Limb (tissue), 2 donors: ENCODE measurements around the gene IFT122.
A peak's percentile ranks its signal among the peaks of the same experiment; 100 is the strongest.

Experiments
- DNase-seq, 2 donors: peaks; one replicate each; pipeline ENCODE4 v3.0.0-alpha.2; 2016; ENCODE audit errors: extremely low spot score in 2 of 2

The IFT122 gene

DNA sequence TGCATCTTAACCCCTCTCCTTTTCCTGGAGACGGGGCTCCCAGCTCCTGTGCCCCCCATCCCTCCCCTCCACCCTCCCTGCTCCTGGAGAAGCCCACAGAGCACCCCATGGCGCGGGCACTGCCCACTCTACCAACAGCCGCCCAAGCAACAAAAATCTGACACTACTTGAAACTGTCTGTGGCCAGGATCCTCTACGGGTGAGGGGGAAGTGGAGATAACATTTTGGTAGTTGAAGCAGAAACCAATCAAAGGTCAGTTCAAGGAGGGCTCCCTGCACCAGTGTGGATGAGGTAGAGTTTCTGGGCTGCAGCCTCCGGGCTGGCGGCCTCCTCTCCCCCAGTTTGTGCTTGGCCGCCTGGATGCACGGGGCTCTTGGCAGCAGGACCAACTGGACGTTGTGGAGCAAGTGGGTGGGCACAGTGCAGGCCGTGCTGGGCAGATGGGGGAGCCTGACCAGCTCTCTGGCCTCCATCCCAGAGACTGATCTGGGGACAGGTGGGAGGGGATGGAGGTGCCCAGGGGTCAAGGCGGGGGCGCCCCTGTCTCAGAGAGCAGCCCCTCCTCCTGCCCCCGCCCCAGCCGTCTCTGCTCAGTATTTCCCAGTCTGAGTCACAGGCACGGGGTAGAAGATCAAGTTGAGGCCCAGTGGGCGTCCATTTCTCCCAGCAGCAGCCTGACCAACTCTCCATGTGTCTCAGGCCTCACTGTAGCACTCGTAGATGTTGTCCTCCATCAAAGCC, 115.8 kb downstream of the IFT122 start:
- no peak for DNase-seq

DNA sequence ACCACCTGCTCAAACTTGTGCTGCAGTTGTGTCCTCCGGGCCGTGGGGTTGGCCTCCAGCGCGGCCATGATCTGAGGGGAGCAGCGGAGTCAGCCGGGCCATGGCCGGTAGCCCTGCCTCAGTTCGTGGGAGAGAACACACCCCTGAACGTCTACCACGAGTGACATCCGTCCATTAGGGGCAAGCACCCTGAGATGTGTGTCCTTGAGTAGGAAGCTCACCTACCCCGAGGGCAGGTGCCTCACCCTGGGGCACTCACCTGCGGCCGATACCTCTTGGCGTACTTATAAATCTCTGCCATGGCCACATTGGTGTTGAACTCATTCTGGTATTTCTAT, 116.3 kb downstream of the IFT122 start:
- DNase-seq, result no peak

DNA sequence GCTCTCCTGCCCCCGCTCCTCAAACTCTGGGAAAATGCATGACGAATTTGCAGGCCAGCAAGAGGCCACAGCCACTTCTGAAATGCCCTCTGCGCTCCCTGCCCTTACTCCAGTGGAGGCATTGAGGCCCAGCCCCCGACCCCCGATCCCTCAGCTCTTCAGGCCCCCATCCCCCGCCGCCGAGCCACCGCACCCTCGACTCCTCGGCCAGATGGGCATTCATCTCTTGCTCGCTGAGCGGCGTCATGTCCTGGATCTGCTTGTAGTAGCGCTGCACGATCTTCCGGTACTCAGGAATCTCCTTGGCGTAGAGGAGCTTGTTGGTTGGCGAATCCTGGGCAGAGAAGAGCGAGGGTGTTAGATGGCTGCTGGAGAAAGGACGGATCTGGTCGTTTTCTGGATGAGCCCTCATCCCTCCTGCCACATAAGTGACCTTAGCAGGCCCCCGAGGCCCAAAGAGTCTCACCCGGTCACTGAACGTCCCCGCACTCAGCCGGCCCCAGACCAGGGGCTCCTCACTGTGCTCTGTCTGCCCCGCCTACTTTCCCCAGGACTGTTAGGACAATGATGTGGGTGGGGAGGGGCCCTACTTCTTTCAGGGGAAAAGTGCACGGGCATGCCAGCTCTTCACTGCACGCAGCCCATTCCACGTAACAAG, 117.0 kb downstream of the IFT122 start:
- no peak for DNase-seq

DNA sequence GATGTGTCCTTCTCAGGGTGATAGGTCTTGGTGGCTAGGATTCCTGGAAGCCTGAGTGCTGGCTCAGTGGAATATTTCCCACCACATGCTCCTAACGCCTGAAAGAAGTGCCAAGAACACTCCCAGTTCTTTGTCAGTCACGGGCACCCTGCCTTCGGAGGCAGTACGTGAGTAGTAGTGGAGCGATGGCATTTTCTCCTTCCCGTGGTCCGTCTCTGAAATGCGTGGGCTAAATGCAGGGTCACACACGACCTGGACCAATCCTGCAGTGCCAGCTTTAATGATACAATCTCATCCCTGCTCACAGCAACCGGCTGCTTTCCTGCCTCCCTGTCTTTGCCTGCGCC, 117.5 kb downstream of the IFT122 start:
- DNase-seq, result peak in 1 of 2 donors; percentile 25

DNA sequence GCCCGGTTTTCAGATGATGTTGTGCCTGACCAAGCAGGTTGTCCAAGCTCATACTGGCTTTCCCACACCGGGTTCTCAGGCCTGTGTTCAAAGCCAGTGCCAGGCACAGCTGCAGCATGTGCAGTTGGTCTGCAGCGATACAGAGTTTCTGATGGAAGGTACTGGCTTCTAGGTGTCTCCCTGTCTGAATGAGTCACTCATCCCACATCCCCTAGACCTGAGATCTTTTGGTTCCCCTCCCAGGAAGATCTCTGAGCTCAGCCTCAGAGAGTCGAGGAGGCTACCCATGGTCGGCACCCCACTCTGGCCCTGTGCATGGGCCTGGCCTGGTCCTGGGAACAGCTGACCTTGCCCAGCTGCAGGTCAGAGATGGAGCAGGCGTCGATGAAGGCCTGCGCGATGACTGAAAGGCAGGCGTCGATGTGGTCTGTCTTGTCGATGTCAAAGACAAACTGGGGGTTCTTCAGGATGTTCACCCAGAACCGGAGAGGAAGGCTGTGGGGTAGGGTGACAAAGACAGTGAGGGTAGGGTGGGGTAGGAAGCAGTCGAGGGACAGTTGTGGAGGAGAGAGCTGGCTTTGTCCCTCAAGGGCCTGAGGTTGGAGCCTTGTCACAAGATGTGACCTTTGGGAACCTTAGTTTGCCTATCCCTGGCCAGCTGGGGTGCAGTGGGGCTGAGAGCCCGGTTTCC, 118.2 kb downstream of the IFT122 start:
- DNase-seq, result no peak

DNA sequence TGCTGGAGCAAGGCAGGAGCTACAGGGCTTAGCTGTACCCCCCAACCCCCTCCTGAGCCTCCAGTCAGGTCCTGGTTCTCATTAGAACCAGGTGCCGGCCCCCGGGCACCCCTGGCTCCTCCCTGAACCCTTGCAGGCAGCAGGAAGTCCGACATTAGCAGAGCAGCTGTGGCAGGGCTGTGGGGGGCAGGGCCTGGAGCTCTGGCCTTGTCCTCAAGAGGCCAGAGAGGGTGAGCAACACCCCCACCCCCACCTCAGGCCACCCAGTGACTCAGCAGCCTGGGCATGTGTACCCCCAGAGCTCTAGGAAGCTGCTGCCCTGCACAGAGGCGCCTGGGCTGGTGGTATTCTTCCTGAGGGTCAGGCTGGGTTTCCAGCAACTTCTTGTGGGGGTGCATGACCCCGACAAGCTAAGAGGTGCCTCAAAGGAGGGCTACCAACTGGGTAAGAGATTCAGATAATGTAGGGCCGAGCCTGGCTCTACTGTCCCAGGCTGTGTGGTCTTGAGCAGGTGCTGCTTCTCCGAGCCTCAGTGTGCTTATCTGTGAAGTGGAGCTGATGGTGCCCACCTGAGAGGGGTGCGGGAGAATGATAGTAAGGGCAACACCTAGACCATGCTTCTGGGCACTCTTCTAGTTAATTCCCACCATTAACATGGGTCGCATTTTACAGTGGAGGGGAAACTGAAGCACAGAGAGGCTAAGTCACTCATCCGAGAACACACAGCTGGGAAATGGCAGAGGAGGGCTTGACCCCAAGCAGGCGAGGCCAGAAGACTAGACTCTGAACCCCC, 118.9 kb downstream of the IFT122 start:
- DNase-seq, result no peak

DNA sequence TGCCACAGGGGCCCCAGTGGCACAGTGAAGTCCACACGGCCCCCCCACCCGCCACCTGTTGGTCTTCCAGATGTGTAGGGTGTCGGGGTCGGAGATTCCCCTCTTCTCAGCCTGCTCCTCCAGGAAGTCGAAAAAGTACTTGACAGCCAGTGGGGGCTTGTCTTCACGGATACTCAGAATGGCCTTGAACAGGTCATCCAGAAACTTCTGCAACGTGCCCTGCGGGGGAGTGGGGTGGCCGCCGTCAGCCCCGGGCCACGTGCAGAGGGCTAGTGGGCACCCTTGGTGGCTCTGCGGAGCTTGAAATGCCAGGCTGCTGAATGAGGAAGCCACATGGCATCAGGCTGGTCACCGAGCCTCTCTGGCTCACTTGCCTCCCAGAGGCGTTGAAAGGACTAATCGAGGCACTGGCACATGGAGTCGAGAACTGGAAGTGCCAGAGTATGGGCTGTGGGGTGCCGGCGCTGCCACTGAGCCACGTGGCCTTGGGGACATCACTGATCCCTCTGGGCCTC, 119.6 kb downstream of the IFT122 start:
- DNase-seq, result no peak

DNA sequence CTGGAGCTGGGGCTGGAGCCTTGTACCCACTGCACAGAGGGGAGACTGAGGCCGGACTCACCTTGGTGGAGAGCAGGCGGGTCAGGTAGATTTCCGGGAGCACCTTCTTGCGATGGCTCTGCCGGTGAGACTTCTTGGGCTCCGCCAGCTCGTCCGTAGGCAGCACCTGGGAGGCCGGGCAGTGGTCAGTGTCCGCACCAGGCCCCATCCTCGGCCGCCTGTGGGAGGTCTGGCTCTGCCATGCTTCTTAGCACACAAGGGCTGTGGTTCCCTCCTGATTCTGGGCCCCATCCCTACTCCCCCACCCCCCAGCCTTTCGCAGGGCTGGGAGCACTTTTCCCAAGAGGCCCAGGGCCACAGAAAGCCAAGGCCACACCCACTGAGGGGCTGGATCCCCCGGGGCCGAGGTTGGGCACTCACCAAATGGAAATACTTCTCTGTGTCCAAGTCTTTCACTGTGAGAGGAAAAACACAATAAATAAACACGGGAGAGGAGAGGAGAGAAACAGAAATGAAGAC, 120.3 kb downstream of the IFT122 start:
- peak in 1 of 2 donors; percentile 23 for DNase-seq

DNA sequence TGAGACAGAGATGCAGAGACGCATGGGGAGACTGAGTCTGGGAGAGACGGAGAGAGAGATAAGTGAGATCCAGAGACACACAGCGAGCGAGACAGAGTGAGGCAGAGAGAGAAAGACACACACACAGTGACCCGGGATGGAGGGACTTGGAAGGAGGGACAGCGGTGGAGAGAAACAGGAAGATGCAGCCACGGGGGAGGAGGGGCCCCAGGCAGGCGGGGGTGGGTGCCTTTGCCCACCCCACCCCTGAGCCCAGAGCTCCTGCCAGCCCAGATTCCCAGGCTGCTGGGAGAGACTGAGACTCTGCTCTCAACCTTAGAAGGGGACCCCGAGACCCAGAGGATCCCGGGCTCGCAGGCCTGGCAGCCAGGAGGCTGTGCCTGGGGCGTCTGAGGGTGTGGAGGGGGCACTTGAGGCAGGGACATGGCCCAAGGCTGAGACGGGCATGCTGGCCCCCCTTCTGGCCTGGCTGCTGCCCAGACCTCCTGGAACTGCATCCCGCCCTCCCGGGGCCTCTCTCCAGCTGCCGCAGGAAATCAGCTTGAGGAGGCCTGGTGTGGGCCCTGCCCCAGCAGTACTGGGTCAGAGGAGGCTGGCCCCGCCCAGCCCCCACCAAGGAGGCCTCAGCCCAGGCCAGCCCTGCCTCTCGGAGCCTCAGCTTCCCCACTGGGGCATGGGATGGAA, 121.0 kb downstream of the IFT122 start:
- DNase-seq, result peak; percentile 80 to 82

DNA sequence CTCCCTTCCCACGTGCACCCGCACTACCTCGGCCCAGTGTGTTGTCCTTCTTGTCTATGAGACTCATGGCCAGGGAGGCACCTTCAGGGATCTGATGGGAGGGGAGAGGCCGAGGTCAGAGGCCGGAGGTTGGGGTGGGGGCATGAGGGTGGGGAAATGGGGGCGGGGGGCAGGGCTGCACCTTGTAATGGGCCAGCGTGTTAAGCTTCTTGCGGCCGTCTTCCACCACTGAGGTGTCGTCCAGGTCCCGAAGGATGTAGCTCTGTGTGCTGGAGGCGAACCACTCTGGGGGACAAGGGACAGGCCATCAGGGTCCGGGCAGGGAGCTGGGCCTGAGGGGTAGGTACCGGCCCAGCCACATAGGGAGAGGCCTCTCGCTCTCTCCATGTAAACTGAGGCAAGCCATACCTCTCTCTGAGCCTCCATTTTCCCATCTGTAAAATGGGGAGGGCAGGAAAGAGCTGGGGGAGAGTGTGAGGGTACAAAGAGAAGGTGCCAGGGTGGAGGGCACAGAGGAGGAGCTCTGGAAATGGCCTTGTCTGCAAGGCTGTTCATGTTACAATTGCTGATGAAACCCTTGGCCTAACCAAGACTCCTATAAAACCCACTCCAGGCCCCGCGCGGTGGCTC, 121.7 kb downstream of the IFT122 start:
- DNase-seq, result no peak

DNA sequence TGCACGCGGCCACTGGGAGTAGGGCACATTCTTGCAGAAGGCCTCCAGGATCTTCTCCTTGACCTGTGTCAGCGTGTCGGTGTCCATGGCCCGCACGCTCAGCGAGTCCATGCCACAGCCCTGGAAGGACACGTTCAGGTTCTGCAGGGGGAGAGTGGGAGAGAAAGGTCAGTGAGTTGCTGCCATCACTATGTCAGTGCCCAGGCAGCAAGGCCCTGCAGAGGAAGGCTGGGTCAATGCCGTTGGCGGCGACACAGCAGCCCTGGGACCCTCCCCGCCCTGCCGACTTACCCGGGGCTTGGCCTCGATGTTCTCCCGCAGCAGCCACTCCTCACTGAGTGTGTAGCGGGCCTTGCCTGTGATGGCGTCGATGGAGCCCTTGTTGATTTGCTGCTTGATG, 122.8 kb downstream of the IFT122 start:
- no peak for DNase-seq

DNA sequence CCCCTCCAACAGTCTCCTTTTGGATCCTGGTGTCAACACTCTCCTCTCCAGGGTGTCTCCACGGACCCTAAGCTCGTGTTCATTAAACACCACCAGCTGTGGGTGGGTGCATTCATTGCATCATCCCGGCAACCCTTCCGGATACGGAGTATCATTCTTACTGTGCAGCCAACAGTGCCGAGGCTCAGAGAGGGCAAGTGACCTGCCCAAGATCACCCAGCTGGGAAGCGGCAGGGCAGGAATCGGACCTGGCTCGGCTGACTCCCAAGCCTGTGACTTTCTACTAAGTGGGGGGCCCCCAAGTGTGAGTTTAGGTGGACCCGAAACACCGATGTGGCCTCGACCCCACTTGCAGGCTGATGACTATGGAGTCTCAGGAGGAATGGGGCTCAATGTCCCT, 123.3 kb downstream of the IFT122 start:
- no peak for DNase-seq

DNA sequence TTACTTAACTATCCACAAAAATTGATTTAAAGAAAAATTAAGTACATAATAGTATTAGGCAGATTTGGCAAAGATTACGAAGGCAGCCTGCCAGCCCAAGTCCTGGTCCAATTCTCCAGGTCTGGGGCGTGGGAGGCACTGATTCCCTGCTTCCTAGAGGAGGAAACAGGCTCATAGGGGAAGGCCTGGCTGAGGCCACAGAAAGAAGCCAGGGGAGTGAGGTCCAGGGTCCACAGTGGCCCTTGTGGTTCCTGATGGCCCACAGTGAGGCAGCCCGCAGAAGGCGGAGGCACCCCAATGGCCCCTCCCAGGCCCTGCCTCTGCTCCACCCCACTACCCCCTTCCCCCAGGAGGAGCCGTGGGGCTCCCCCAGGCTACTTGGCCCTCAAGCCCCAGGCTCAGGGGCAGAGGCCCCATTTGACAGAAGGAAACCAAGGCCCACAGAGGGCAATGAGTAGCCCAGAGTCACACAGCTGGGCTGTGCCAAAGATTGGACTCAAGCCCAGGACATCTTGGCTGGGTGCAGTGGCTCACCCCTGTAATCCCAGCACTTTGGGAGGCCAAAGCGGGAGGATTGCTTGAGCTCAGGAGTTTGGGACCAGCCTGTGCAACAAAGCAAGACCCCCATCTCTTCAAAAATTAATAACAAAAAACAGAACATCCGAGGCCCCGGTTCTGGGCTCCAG, 124.0 kb downstream of the IFT122 start:
- no peak for DNase-seq

DNA sequence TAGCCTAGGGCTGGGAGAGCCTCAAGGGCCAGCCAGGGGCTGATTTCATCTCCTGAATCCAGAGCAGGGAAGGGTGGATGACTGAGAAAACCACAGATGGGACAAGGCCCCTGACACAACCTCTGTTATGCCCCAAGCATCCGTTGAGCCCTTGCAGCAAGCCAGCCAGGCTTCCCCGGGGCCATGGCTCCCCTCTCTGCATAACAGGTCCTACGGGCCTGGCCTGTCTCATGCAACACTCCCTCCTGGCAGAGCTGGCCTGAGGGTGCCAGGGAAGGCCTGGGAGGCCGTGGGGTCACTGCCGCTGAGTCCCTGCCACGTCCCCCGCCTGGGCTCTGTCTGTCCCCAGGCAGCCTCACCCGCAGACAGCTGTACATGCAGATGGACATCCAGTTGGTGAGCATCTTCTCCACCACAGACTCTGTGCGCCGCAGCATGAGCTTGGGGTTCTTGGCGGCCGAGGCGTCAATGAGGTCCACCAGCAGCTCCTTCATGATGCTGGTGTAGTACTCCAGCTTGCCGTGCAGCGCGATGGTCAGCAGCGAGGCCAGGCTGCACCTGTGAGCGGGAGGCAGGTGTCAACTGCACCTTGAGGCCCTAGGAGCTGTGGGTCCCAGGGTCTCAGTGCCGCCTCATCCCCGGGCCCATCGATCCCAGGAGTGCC, 125.1 kb downstream of the IFT122 start:
- no peak for DNase-seq

DNA sequence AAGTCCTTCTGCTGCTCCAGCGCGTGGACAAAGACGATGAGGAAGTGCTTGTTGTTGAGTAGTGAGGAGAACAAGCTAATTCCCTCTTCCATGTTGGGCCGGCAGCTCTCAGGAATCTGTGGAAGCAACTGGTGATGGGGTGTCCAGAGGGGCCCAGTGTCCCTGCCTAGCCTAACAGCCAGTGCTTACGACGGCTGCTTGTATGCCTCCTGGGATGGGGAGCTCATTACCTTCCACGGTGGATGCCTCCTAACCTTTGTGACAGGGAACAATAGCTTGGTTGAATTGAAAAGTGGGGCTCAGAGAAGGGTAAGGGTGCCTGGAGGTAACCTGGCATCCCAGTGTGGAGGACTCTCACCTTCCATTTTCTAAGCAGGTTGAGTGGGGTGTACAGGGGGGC, 125.9 kb downstream of the IFT122 start:
- DNase-seq, result no peak

DNA sequence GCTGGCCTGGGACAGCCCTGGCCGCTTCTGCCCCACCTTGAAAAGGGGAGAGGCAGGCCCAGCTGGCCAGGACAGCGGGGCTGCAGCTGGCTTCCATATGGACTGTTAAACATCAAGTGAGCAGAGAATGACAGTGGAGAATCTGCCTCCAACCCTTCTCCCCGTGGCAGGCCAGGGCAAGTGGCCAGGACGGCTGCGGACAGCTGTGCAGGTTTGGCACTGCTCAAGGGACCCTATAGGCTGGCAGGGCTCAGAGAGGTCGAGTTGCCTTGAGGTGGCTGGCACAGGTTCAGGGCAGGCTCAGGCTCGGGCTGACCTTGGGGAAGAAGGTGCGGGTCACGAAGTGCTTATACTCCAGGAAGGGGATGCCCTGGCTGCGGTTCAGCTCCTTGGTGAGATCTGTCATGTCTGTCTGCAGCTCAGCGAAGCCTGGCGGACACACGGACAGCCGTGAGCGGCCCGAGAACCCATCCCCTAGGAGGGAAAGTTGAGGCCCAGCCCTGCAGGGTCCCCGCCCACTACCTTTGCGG, 127.2 kb downstream of the IFT122 start:
- no peak for DNase-seq

DNA sequence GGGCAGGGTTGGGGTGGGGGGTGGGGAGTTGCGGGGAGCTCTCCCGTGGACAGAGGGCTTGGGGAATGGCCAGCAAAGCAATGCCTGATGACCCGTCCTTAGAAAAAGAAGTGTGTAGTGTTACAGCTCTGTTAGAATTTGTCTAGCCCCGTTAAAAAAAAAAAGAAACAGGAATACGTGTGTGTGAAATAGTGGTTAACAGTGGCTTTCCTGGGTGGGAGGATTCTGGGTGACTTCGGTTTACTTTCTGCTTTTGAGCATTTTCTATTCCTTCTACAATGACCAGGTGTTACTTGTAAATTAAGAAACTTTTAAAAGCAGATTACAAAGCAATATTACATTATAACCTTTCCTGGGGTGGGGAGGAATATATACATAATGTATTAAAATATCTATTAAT, 127.9 kb downstream of the IFT122 start:
- DNase-seq, result no peak

DNA sequence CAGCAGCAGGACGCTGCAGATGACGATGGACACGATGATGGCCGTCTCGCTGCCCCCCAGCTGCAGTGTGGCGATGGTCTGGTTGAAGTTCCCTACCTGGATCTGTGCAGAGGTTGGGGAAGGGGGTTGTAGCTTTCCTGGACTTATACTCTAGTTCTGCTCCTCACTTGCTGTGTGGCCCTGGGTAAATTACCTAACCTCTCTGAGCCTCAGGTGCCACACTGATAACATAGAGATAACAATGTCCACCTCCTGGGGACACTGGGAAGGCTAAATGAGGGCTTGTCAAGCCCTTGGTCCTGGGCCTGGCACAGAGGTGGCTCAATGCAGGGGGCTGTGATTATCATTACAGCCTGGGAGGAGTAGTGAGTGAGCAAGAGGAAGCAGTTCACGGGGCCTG, 129.8 kb downstream of the IFT122 start:
- DNase-seq, result no peak
